Chondrocyte (in vitro differentiated cells): ENCODE results near the gene ARPIN. TPM values are rescaled to one million over a fixed set of nuclear protein-coding genes. Genes with fewer than 3 reads are reported as not detected.
"Not testable (repeated sequence)": the region's sequence is repeated elsewhere in the genome, so short reads cannot be mapped to it uniquely, and the experiment has no call there.

Source experiments
- DNase-seq: peaks from one replicate; pipeline ENCODE4 v3.0.0; 2021; ENCODE audit warnings: mixed read lengths, low spot score
- H3K27ac Mint-ChIP-seq: one replicate; pipeline ENCODE4 v1.8.0; 2021; ENCODE audit warnings: mild to moderate bottlenecking, moderate library complexity, mixed read lengths; ENCODE audit not compliant: unreplicated experiment
- H3K27me3 Mint-ChIP-seq: 2 replicates; pipeline ENCODE4 v1.8.0; 2021; ENCODE audit warnings: low read depth, mixed read lengths
- H3K36me3 Mint-ChIP-seq: 2 replicates; pipeline ENCODE4 v1.8.0; 2021; ENCODE audit warnings: low read depth, mixed read lengths
- H3K4me1 Mint-ChIP-seq: 2 replicates; pipeline ENCODE4 v1.8.0; 2021; ENCODE audit warnings: low read depth, mild to moderate bottlenecking, mixed read lengths
- H3K4me3 Mint-ChIP-seq: one replicate; pipeline ENCODE4 v1.8.0; 2021; ENCODE audit warnings: mild to moderate bottlenecking, moderate library complexity, mixed read lengths; ENCODE audit not compliant: unreplicated experiment
- H3K9me3 Mint-ChIP-seq: 2 replicates; pipeline ENCODE4 v1.8.0; 2021; ENCODE audit warnings: low read depth, mixed read lengths
- CTCF ChIP-seq: fragments of 200-600 bp; sonication (generic); IDR thresholded peaks from 2 replicates; pipeline ENCODE4 v1.5.0; 2021; ENCODE audit warnings: antibody characterized with exemption, mild to moderate bottlenecking, moderate library complexity
- total RNA-seq: library from RNA; stranded (reverse); gene quantifications from 3 replicates; pipeline ENCODE4 v1.2.1, GENCODE V29; 2021

The ARPIN gene
- total RNA-seq, 1 donor from 2014 or later = 17.0 TPM

GRCh38 chr15:89875741-89876140, 37.0 kb downstream of the ARPIN start:
- no peak for DNase-seq
- H3K4me1 Mint-ChIP-seq = no peaks in the 10 kb centered on the region
- no peak overlapping the region for H3K4me3 Mint-ChIP-seq
- no peaks in the 10 kb centered on the region for H3K27me3 Mint-ChIP-seq
- H3K9me3 Mint-ChIP-seq = no peaks in the 10 kb centered on the region
- H3K27ac Mint-ChIP-seq = no peak overlapping the region
- no peak for TF ChIP-seq CTCF
- peaks cover 7% of the 10 kb centered on the region for H3K36me3 Mint-ChIP-seq

- no peaks in the 10 kb centered on the region for H3K27me3 Mint-ChIP-seq
- H3K9me3 Mint-ChIP-seq = no peaks in the 10 kb centered on the region
- H3K27ac Mint-ChIP-seq = no peak overlapping the region
- H3K4me1 Mint-ChIP-seq = no peaks in the 10 kb centered on the region
- peak; percentile 96 for TF ChIP-seq CTCF
- H3K4me3 Mint-ChIP-seq = no peak overlapping the region
- no peak for DNase-seq
- peaks cover 8% of the 10 kb centered on the region for H3K36me3 Mint-ChIP-seq
Observed at GRCh38 chr15:89874926-89875564, 37.7 kb downstream of the ARPIN start.

GRCh38 chr15:89870688-89871288, 42.0 kb downstream of the ARPIN start:
- Mint-ChIP-seq H3K4me1 (no peaks in the 10 kb centered on the region), H3K4me3 (no peak overlapping the region), H3K9me3 (no peaks in the 10 kb centered on the region), H3K27me3 (no peaks in the 10 kb centered on the region), H3K36me3 (peaks cover 6% of the 10 kb centered on the region), H3K27ac (no peak overlapping the region)
- no peak for TF ChIP-seq CTCF
- DNase-seq = no peak

GRCh38 chr15:89870006-89870405, 42.7 kb downstream of the ARPIN start:
- no peaks in the 10 kb centered on the region for H3K27me3 Mint-ChIP-seq
- no peak for DNase-seq
- H3K4me3 Mint-ChIP-seq = no peak overlapping the region
- no peaks in the 10 kb centered on the region for H3K4me1 Mint-ChIP-seq
- no peak for TF ChIP-seq CTCF
- no peaks in the 10 kb centered on the region for H3K9me3 Mint-ChIP-seq
- no peak overlapping the region for H3K27ac Mint-ChIP-seq
- peaks cover 8% of the 10 kb centered on the region for H3K36me3 Mint-ChIP-seq

GRCh38 chr15:89869490-89869889, 43.3 kb downstream of the ARPIN start:
- H3K9me3 Mint-ChIP-seq, H3K27ac Mint-ChIP-seq, DNase-seq, H3K27me3 Mint-ChIP-seq, H3K36me3 Mint-ChIP-seq, H3K4me3 Mint-ChIP-seq, H3K4me1 Mint-ChIP-seq: not testable (repeated sequence)
